ENCODE results near the gene EXOC4. TPM values are rescaled to one million over a fixed set of nuclear protein-coding genes. Genes with fewer than 3 reads are reported as not detected.

EXOC4 gene
- total and polyA plus RNA-seq, 2 of the 13 experiments (the other 11 are each of a cell fraction or from before 2014, with no cell fraction given), result 22.5 to 39.0 TPM

GRCh38 chr7:133683182-133683454 lies 430.2 kb downstream of the EXOC4 start:
- no peak for TF ChIP-seq ZNF329 (CRISPR knock-in tag; IDR thresholded peaks at IDR 0.05; ENCODE audit: low read depth)
- TF ChIP-seq ETV5 (CRISPR knock-in tag; IDR thresholded peaks at IDR 0.05; ENCODE audit: borderline replicate concordance), result no peak
- TF ChIP-seq EHMT2 (IDR thresholded peaks at IDR 0.05; ENCODE audit: borderline replicate concordance, low read depth, low read length), result no peak
- no peak for TF ChIP-seq SMAD3 (CRISPR knock-in tag; IDR thresholded peaks at IDR 0.05)
- no peak for TF ChIP-seq ZHX2 (IDR thresholded peaks at IDR 0.05; ENCODE audit: low read depth)
- TF ChIP-seq ZHX2 (CRISPR knock-in tag; IDR thresholded peaks at IDR 0.05; ENCODE audit: borderline replicate concordance), result no peak
- TF ChIP-seq ETS1 (CRISPR knock-in tag; IDR thresholded peaks at IDR 0.05), result no peak
- TF ChIP-seq ZNF547 (CRISPR knock-in tag; IDR thresholded peaks at IDR 0.05), result no peak
- no peak for TF ChIP-seq HES4 (CRISPR knock-in tag; IDR thresholded peaks at IDR 0.05; ENCODE audit: borderline replicate concordance)
- TF ChIP-seq MNT (IDR thresholded peaks at IDR 0.05), result no peak
- TF ChIP-seq ZNF225 (CRISPR knock-in tag; IDR thresholded peaks at IDR 0.05), result no peak
- no peak for TF ChIP-seq NR2C2 (CRISPR knock-in tag; IDR thresholded peaks at IDR 0.05; ENCODE audit: borderline replicate concordance)
- no peak for TF ChIP-seq RBM22 (optimal IDR thresholded peaks at IDR 0.05; ENCODE audit: low read length)
- TF ChIP-seq MBD4 (IDR thresholded peaks at IDR 0.05; ENCODE audit: borderline replicate concordance, low read length), result no peak
- Histone ChIP-seq H3K4me2 (ENCODE audit: low read depth, low read length) (no peak overlapping the region), H3K27me3 (ENCODE audit: control insufficient read depth in 1 of 2, insufficient read depth in 2 of 2, low read length in 2 of 2) (no peaks in the 10 kb centered on the region), H3K27ac (ENCODE audit: extremely low read length, insufficient read depth, low read length) (no peak overlapping the region), H4K20me1 (ENCODE audit: insufficient read depth, low read length) (no peaks in the 10 kb centered on the region), H2AFZ (ENCODE audit: low read length) (no peak overlapping the region), H3K4me1 (ENCODE audit: insufficient read depth, low read length) (no peaks in the 10 kb centered on the region), H3K9me3 (ENCODE audit: low read length) (no peaks in the 10 kb centered on the region), H3K4me3 (replicated peaks in 1 of 3; ENCODE audit: insufficient read depth in 1 of 3, low read depth in 2 of 3, low read length in 3 of 3) (no peak overlapping the region), H3K79me2 (ENCODE audit: insufficient read depth, low read length) (no peaks in the 10 kb centered on the region), H3K9ac (ENCODE audit: insufficient read depth, low read depth, low read length) (no peak overlapping the region), H3K36me3 (replicated peaks in 1 of 2; ENCODE audit: control insufficient read depth in 1 of 2, insufficient read depth in 2 of 2, low read length in 2 of 2) (no peaks in the 10 kb centered on the region)
- WGBS (ENCODE audit: low lambda C conversion rate), result 91% methylated on average over 2 of the region's 2 CpGs
- FAIRE-seq, result no peak
- CTCF ChIA-PET (ENCODE audit: low intra/inter-chr PET ratio, low total read pairs), result no interaction called here
- BruUV-seq (replicated peaks), result no TSS peak
- DNase-seq (ENCODE audit: low spot score), result no peak
- POLR2A ChIA-PET, result no interaction called here
- ATAC-seq, result no peak
- in situ Hi-C loops (cut with HindIII; ENCODE audit: extremely low pct_ligation_motif_present, low pct_unique_long_range_greater_than_20kb) (no loop called here), intact Hi-C loops (cut with micrococcal nuclease; ENCODE audit: unreplicated experiment) (no loop called here)

All from HepG2 (cell line).